SK-N-MC (cell line): ENCODE data around the gene AQP1.

ENCODE experiments used
- EZH2 ChIP-seq: fragments of 200-600 bp; sonication (generic); IDR thresholded peaks from one replicate; pipeline ENCODE4 v1.6.1; 2017; ENCODE audit warnings: antibody characterized with exemption
- FOXP2 ChIP-seq: optimal IDR thresholded peaks from 2 replicates; pipeline ENCODE3; 2011; ENCODE audit warnings: mild to moderate bottlenecking, moderate library complexity; ENCODE audit not compliant: insufficient read depth; ENCODE audit errors: extremely low read length, control extremely low read depth
- POLR2AphosphoS5 ChIP-seq: IDR thresholded peaks from 2 replicates; pipeline ENCODE4 v1.6.1; 2012; ENCODE audit warnings: mild to moderate bottlenecking, low read depth, low read length, borderline replicate concordance

- TF ChIP-seq POLR2AphosphoS5, result no peak
- TF ChIP-seq EZH2, result no peak
- no peak for TF ChIP-seq FOXP2
Measured at GRCh38 chr7:30925117-30925516, 13.5 kb downstream of the AQP1 start.
